ENCODE data around the gene MAN1A2. TPM values are rescaled to one million over a fixed set of nuclear protein-coding genes. Genes with fewer than 3 reads are reported as not detected.

MAN1A2 gene
- total RNA-seq, 5 donors from 2014 or later (not counting 1 experiment from before 2014, with no cell fraction given), result 43.3 to 64.4 (median 51.4) TPM

DNA sequence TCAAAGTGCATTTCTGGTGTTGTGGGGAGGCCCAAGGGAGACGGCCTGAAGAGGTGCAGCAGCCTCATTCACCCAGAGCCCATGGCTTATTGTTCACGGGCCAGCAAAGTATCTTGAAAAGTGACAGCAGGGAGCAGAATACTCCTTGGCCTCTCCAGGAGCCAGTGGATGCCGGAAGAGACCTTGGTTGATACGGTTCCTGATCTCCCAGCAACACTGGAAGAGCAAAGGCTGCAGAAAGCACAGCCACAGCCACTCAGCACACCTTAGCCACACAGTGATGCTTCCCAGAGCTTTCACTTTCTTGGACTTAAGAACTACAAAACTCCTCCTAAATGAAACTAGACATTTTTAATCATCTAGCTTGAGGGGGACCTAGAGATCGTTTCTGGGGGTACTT, 174.3 kb downstream of the MAN1A2 start:
- WGBS (ENCODE audit: insufficient coverage), result 95% methylated on average over 4 of the region's 5 CpGs
- Mint-ChIP-seq H3K4me3 (no peak overlapping the region), H3K36me3 (no peaks in the 10 kb centered on the region), H3K9me3 (no peaks in the 10 kb centered on the region), H3K27ac (no peak overlapping the region), H3K27me3 (no peaks in the 10 kb centered on the region), H3K4me1 (no peaks in the 10 kb centered on the region)
- Histone ChIP-seq H3K27me3 (replicated peaks in 1 of 2; ENCODE audit: control insufficient read depth in 2 of 2, extremely low read depth in 1 of 2, insufficient read depth in 2 of 2, low read length in 1 of 2) (no peaks in the 10 kb centered on the region), H3K4me1 (ENCODE audit: control insufficient read depth in 1 of 2, extremely low read depth in 1 of 2, insufficient read depth in 2 of 2, low read length in 2 of 2) (peaks cover 2 to 6% of the 10 kb centered on the region in 2 experiments), H3K36me3 (ENCODE audit: control insufficient read depth in 2 of 2, extremely low read depth in 1 of 2, insufficient read depth in 1 of 2, low read length in 1 of 2) (no peaks in the 10 kb centered on the region), H3K27ac (ENCODE audit: low read length) (no peak overlapping the region), H3K9me3 (no peaks in the 10 kb centered on the region), H3K4me3 (ENCODE audit: control insufficient read depth in 1 of 2, extremely low read depth in 1 of 2, low read length in 1 of 2) (no peak overlapping the region)
- CTCF ChIA-PET, result interaction anchor here in 1 of 2 donors (0.6 to 1.2 kb wide), 2 partner anchors 133 to 697 kb away, joined by 3 to 8 read pairs; no protein-coding TSS in a partner anchor
- ATAC-seq (replicated peaks in 1 of 4) (no peak), DNase-seq (no peak)
- POLR2A ChIA-PET, result no interaction called here

DNA sequence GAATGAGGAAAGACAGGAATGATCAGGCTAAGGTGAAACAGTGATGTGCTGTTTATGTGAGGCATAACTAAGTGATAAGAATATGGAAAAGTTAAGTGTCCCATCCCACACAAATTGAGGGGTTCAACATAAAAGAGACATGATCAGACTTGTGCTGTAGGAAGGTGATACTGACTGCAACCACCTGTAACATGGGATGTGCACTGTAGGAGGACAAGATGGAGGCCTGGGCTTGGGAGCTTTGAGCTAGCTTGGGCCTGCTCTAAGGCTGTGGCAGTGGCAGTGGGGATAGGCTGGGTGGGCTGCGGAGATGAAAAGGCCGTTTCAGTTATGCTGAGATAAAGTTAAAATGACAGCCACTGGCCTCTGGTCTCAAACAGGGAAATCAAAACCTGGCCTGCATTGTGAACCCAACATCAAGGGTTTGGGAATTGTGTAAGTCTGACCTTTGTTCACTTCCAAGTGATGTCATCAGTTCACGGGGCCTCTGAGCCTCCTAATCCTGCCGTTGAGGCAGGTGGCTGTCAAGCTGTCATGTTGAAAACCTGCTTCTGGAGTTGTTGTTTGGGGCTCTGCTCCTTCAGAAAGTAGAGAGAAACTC, 177.4 kb downstream of the MAN1A2 start:
- ATAC-seq (replicated peaks in 1 of 4) (no peak), DNase-seq (no peak)
- ChIA-PET POLR2A (interaction anchor here in 1 of 2 donors (0.6 kb wide), 1 partner anchor 41 kb away, joined by 3 read pairs; no protein-coding TSS in a partner anchor), CTCF (interaction anchor here in 1 of 2 donors (0.5 to 2.1 kb wide), 2 partner anchors 10 to 41 kb away, joined by 6 to 7 read pairs; no protein-coding TSS in a partner anchor)
- no peak overlapping the region for H3K4me3 ChIP-seq (ENCODE audit: control insufficient read depth in 1 of 2, extremely low read depth in 1 of 2, low read length in 1 of 2)
- no peaks in the 10 kb centered on the region for H3K9me3 ChIP-seq
- H3K27me3 ChIP-seq (replicated peaks in 1 of 2; ENCODE audit: control insufficient read depth in 2 of 2, extremely low read depth in 1 of 2, insufficient read depth in 2 of 2, low read length in 1 of 2), result no peaks in the 10 kb centered on the region
- H3K4me1 ChIP-seq (ENCODE audit: control insufficient read depth in 1 of 2, extremely low read depth in 1 of 2, insufficient read depth in 2 of 2, low read length in 2 of 2), result no peaks in the 10 kb centered on the region
- no peaks in the 10 kb centered on the region for H3K36me3 ChIP-seq (ENCODE audit: control insufficient read depth in 2 of 2, extremely low read depth in 1 of 2, insufficient read depth in 1 of 2, low read length in 1 of 2)
- Mint-ChIP-seq H3K4me1 (no peaks in the 10 kb centered on the region), H3K9me3 (no peaks in the 10 kb centered on the region), H3K27me3 (no peaks in the 10 kb centered on the region), H3K27ac (no peak overlapping the region), H3K4me3 (no peak overlapping the region), H3K36me3 (no peaks in the 10 kb centered on the region)
- H3K27ac ChIP-seq (ENCODE audit: low read length), result no peak overlapping the region
- 82% methylated on average over 4 of the region's 4 CpGs for WGBS (ENCODE audit: insufficient coverage)

GRCh38 chr1:117546467-117546866, 179.2 kb downstream of the MAN1A2 start:
- Histone ChIP-seq H3K36me3 (ENCODE audit: control insufficient read depth in 2 of 2, extremely low read depth in 1 of 2, insufficient read depth in 1 of 2, low read length in 1 of 2) (no peaks in the 10 kb centered on the region), H3K9me3 (no peaks in the 10 kb centered on the region), H3K27ac (ENCODE audit: low read length) (no peak overlapping the region), H3K27me3 (replicated peaks in 1 of 2; ENCODE audit: control insufficient read depth in 2 of 2, extremely low read depth in 1 of 2, insufficient read depth in 2 of 2, low read length in 1 of 2) (no peaks in the 10 kb centered on the region), H3K4me3 (ENCODE audit: control insufficient read depth in 1 of 2, extremely low read depth in 1 of 2, low read length in 1 of 2) (no peak overlapping the region), H3K4me1 (ENCODE audit: control insufficient read depth in 1 of 2, extremely low read depth in 1 of 2, insufficient read depth in 2 of 2, low read length in 2 of 2) (no peaks in the 10 kb centered on the region)
- DNase-seq (no peak), ATAC-seq (replicated peaks in 1 of 4) (no peak)
- Mint-ChIP-seq H3K9me3 (no peaks in the 10 kb centered on the region), H3K27me3 (no peaks in the 10 kb centered on the region), H3K4me3 (no peak overlapping the region), H3K36me3 (no peaks in the 10 kb centered on the region), H3K4me1 (no peaks in the 10 kb centered on the region), H3K27ac (no peak overlapping the region)
- WGBS (ENCODE audit: insufficient coverage), result no CpG with 5 or more reads among the region's 2 CpGs
- CTCF ChIA-PET, result interaction anchor here in 1 of 2 donors (0.7 kb wide), 1 partner anchor 56 kb away, joined by 3 read pairs; no protein-coding TSS in a partner anchor
- POLR2A ChIA-PET, result no interaction called here

- ChIA-PET POLR2A (no interaction called here), CTCF (no interaction called here)
- H3K27ac ChIP-seq (ENCODE audit: low read length), result no peak overlapping the region
- no peaks in the 10 kb centered on the region for H3K9me3 Mint-ChIP-seq
- H3K36me3 ChIP-seq (ENCODE audit: control insufficient read depth in 2 of 2, extremely low read depth in 1 of 2, insufficient read depth in 1 of 2, low read length in 1 of 2), result no peaks in the 10 kb centered on the region
- no peaks in the 10 kb centered on the region for H3K36me3 Mint-ChIP-seq
- no peaks in the 10 kb centered on the region for H3K27me3 Mint-ChIP-seq
- no peaks in the 10 kb centered on the region for H3K9me3 ChIP-seq
- H3K27me3 ChIP-seq (replicated peaks in 1 of 2; ENCODE audit: control insufficient read depth in 2 of 2, extremely low read depth in 1 of 2, insufficient read depth in 2 of 2, low read length in 1 of 2), result no peaks in the 10 kb centered on the region
- no peak overlapping the region for H3K4me3 Mint-ChIP-seq
- DNase-seq (no peak), ATAC-seq (replicated peaks in 1 of 4) (no peak)
- H3K4me1 ChIP-seq (ENCODE audit: control insufficient read depth in 1 of 2, extremely low read depth in 1 of 2, insufficient read depth in 2 of 2, low read length in 2 of 2), result no peaks in the 10 kb centered on the region
- no peak overlapping the region for H3K27ac Mint-ChIP-seq
- H3K4me3 ChIP-seq (ENCODE audit: control insufficient read depth in 1 of 2, extremely low read depth in 1 of 2, low read length in 1 of 2), result no peak overlapping the region
- H3K4me1 Mint-ChIP-seq, result no peaks in the 10 kb centered on the region
These were observed 186.2 kb downstream of the MAN1A2 start for GRCh38 chr1:117553471-117553870.

- WGBS (ENCODE audit: insufficient coverage), result 69% methylated on average over 3 of the region's 3 CpGs
- H3K4me1 ChIP-seq (ENCODE audit: control insufficient read depth in 1 of 2, extremely low read depth in 1 of 2, insufficient read depth in 2 of 2, low read length in 2 of 2), result no peaks in the 10 kb centered on the region
- peaks cover 8 to 11% (median 8%) of the 10 kb centered on the region in 3 donors for H3K9me3 Mint-ChIP-seq
- H3K27me3 ChIP-seq (replicated peaks in 1 of 2; ENCODE audit: control insufficient read depth in 2 of 2, extremely low read depth in 1 of 2, insufficient read depth in 2 of 2, low read length in 1 of 2), result no peaks in the 10 kb centered on the region
- no peak overlapping the region for H3K4me3 ChIP-seq (ENCODE audit: control insufficient read depth in 1 of 2, extremely low read depth in 1 of 2, low read length in 1 of 2)
- ChIA-PET POLR2A (interaction anchor here in 1 of 2 donors (0.7 kb wide), 1 partner anchor 82 kb away, joined by 3 read pairs; no protein-coding TSS in a partner anchor), CTCF (no interaction called here)
- DNase-seq (no peak), ATAC-seq (replicated peaks in 1 of 4) (no peak)
- H3K36me3 ChIP-seq (ENCODE audit: control insufficient read depth in 2 of 2, extremely low read depth in 1 of 2, insufficient read depth in 1 of 2, low read length in 1 of 2), result no peaks in the 10 kb centered on the region
- H3K4me1 Mint-ChIP-seq, result no peaks in the 10 kb centered on the region
- no peak overlapping the region for H3K27ac ChIP-seq (ENCODE audit: low read length)
- H3K27me3 Mint-ChIP-seq, result no peaks in the 10 kb centered on the region
- H3K4me3 Mint-ChIP-seq, result no peak overlapping the region
- peaks cover 5% of the 10 kb centered on the region for H3K36me3 Mint-ChIP-seq
- H3K9me3 ChIP-seq, result no peaks in the 10 kb centered on the region
- no peak overlapping the region for H3K27ac Mint-ChIP-seq
These were observed 188.6 kb downstream of the MAN1A2 start for GRCh38 chr1:117555806-117556205.

GRCh38 chr1:117556341-117556740, 189.1 kb downstream of the MAN1A2 start:
- no peak for ATAC-seq (replicated peaks in 1 of 4)
- Mint-ChIP-seq H3K27me3 (no peaks in the 10 kb centered on the region), H3K4me3 (no peak overlapping the region), H3K27ac (no peak overlapping the region), H3K36me3 (peaks cover 5% of the 10 kb centered on the region), H3K9me3 (peaks cover 8 to 11% (median 8%) of the 10 kb centered on the region in 3 donors), H3K4me1 (no peaks in the 10 kb centered on the region)
- no peak overlapping the region for H3K4me3 ChIP-seq (ENCODE audit: control insufficient read depth in 1 of 2, extremely low read depth in 1 of 2, low read length in 1 of 2)
- POLR2A ChIA-PET, result interaction anchor here in 1 of 2 donors (0.7 kb wide), 1 partner anchor 82 kb away, joined by 3 read pairs; no protein-coding TSS in a partner anchor
- H3K27ac ChIP-seq (ENCODE audit: low read length), result no peak overlapping the region
- H3K27me3 ChIP-seq (replicated peaks in 1 of 2; ENCODE audit: control insufficient read depth in 2 of 2, extremely low read depth in 1 of 2, insufficient read depth in 2 of 2, low read length in 1 of 2), result no peaks in the 10 kb centered on the region
- H3K4me1 ChIP-seq (ENCODE audit: control insufficient read depth in 1 of 2, extremely low read depth in 1 of 2, insufficient read depth in 2 of 2, low read length in 2 of 2), result no peaks in the 10 kb centered on the region
- no peak for DNase-seq
- no peaks in the 10 kb centered on the region for H3K36me3 ChIP-seq (ENCODE audit: control insufficient read depth in 2 of 2, extremely low read depth in 1 of 2, insufficient read depth in 1 of 2, low read length in 1 of 2)
- no peaks in the 10 kb centered on the region for H3K9me3 ChIP-seq
- CTCF ChIA-PET, result interaction anchor here in 1 of 2 donors (1.0 kb wide), 1 partner anchor 27 kb away, joined by 3 read pairs; no protein-coding TSS in a partner anchor
